Measurements from ENCODE around the gene MEF2B.

The MEF2B gene

DNA sequence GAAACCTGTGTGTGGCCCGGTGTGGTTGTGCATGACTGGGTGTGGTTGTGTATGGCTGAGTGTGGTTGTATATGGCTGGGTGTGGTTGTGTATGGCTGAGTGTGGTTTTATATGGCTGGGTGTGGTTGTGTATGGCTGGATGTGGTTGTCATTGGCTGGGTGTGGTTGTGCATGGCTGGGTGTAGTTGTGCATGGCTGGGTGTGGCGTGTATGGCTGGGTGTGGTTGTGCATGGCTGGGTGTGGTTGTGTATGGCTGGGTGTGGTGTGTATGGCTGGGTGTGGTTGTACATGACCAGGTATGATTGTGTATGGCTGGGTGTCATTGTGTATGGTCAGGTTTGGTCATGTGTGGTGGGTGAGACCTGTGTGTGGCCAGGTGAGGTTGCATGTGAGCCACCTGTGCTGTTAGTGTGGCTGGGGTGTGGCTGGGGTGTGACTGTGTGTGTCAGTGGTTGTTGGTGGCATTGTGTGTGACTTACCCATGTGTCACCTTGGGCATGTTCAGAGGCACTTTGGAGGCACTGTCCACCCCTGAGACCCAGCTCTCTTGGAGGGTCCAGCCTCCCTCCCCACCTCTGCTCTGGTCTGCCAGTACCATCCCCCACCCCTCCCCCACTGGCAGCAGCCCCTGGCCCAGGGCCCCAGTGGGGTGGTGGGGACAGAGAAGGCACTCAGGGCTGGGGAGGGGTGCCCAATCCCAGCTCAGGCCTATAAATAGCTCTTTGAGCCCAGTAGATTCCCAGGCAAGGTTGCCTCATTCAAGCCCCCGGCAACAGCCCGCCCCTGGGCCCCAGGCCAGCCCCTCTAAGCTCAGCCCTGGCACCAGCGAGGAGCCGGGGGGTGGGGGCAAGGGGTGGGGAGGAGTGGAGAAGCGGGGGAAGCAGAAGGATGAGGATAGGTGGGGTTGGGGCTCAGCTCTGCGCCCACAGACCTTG lies 37.8 kb upstream of the MEF2B start:
- TF ChIP-seq KLF1 (tag by site-specific recombination; IDR thresholded peaks at IDR 0.05) (peak; percentile 98), ZNF792 (tag by site-specific recombination; IDR thresholded peaks at IDR 0.05) (no peak), ATF2 (tag by site-specific recombination; IDR thresholded peaks at IDR 0.05; ENCODE audit: low read depth) (no peak)
- Histone ChIP-seq H3K4me1 (ENCODE audit: control insufficient read depth, insufficient read depth, low read length) (no peaks in the 10 kb centered on the region), H3K4me3 (ENCODE audit: low read depth, low read length) (no peak overlapping the region), H3K27ac (ENCODE audit: extremely low read depth, low read depth, low read length) (no peak overlapping the region), H3K9me3 (ENCODE audit: control insufficient read depth, insufficient read depth, low read depth, low read length) (no peaks in the 10 kb centered on the region), H3K36me3 (ENCODE audit: control insufficient read depth in 2 of 2, insufficient read depth in 1 of 2, low read length in 2 of 2) (no peaks in the 10 kb centered on the region)
- ChIA-PET CTCF (no interaction called here), POLR2A (no interaction called here)

DNA sequence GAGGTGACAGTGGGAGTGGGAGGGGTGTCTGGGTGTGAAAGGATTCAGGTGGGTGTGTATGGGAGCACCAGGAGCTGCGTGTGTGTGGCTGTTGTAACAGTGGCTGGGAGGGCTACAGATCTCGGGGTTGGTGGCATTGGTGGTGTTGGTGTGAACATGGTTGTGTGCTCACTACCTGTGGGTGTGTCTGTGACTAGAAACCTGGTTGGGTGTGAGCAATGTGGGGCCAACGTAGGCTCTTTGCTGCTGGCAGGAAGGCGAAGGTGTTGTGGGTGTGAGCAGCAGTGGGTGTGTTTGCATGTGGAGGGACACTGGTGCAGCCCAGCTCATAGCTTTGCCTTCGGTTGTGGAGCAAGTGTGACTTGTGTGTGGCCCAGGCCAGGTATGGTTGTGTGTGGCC lies 36.9 kb upstream of the MEF2B start:
- Histone ChIP-seq H3K9me3 (ENCODE audit: control insufficient read depth, insufficient read depth, low read depth, low read length) (no peaks in the 10 kb centered on the region), H3K27ac (ENCODE audit: extremely low read depth, low read depth, low read length) (no peak overlapping the region), H3K36me3 (ENCODE audit: control insufficient read depth in 2 of 2, insufficient read depth in 1 of 2, low read length in 2 of 2) (peaks cover 0 to 7% of the 10 kb centered on the region in 2 experiments; a peak in 1 of 3 replicates), H3K4me3 (ENCODE audit: low read depth, low read length) (no peak overlapping the region), H3K4me1 (ENCODE audit: control insufficient read depth, insufficient read depth, low read length) (no peaks in the 10 kb centered on the region)
- no peak for TF ChIP-seq ZFP69B (tag by site-specific recombination; IDR thresholded peaks at IDR 0.05)
- no peak for TF ChIP-seq ZNF791 (tag by site-specific recombination; IDR thresholded peaks at IDR 0.05)
- TF ChIP-seq, protein P1, sequence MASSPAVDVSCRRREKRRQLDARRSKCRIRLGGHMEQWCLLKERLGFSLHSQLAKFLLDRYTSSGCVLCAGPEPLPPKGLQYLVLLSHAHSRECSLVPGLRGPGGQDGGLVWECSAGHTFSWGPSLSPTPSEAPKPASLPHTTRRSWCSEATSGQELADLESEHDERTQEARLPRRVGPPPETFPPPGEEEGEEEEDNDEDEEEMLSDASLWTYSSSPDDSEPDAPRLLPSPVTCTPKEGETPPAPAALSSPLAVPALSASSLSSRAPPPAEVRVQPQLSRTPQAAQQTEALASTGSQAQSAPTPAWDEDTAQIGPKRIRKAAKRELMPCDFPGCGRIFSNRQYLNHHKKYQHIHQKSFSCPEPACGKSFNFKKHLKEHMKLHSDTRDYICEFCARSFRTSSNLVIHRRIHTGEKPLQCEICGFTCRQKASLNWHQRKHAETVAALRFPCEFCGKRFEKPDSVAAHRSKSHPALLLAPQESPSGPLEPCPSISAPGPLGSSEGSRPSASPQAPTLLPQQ (tag by site-specific recombination; IDR thresholded peaks at IDR 0.05): no peak
- TF ChIP-seq ZNF843 (tag by site-specific recombination; IDR thresholded peaks at IDR 0.05): no peak
- TF ChIP-seq, protein P2, sequence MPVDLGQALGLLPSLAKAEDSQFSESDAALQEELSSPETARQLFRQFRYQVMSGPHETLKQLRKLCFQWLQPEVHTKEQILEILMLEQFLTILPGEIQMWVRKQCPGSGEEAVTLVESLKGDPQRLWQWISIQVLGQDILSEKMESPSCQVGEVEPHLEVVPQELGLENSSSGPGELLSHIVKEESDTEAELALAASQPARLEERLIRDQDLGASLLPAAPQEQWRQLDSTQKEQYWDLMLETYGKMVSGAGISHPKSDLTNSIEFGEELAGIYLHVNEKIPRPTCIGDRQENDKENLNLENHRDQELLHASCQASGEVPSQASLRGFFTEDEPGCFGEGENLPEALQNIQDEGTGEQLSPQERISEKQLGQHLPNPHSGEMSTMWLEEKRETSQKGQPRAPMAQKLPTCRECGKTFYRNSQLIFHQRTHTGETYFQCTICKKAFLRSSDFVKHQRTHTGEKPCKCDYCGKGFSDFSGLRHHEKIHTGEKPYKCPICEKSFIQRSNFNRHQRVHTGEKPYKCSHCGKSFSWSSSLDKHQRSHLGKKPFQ (tag by site-specific recombination; IDR thresholded peaks at IDR 0.05): peak; percentile 60; the same call in 1 of the 2 replicates
- TF ChIP-seq GLIS1 (tag by site-specific recombination; IDR thresholded peaks at IDR 0.05): no peak
- TF ChIP-seq ZBTB48 (tag by site-specific recombination; IDR thresholded peaks at IDR 0.05): no peak
- no peak for TF ChIP-seq GLI4 (tag by site-specific recombination; IDR thresholded peaks at IDR 0.05)
- no peak for TF ChIP-seq GFI1B (tag by site-specific recombination; IDR thresholded peaks at IDR 0.05)
- no peak for TF ChIP-seq ZNF513 (tag by site-specific recombination; IDR thresholded peaks at IDR 0.05)
- TF ChIP-seq ATF2 (tag by site-specific recombination; IDR thresholded peaks at IDR 0.05; ENCODE audit: low read depth): no peak
- peak; percentile 88 for TF ChIP-seq ZFHX2 (tag by site-specific recombination; conservative IDR thresholded peaks at IDR 0.05)
- TF ChIP-seq EGR2 (tag by site-specific recombination; IDR thresholded peaks at IDR 0.05; ENCODE audit: low read depth): peak; percentile 83
- TF ChIP-seq ZNF37A (tag by site-specific recombination; IDR thresholded peaks at IDR 0.05): no peak
- peak; percentile 53; the same call in 1 of the 2 replicates for TF ChIP-seq KLF9 (tag by site-specific recombination; IDR thresholded peaks at IDR 0.05; ENCODE audit: low read depth)
- no peak for TF ChIP-seq ZFP3 (tag by site-specific recombination; IDR thresholded peaks at IDR 0.05; ENCODE audit: low read depth)
- TF ChIP-seq IKZF3 (tag by site-specific recombination; IDR thresholded peaks at IDR 0.05): no peak
- CTCF ChIA-PET: interaction anchor here (1.6 kb wide), 1 partner anchor 19 kb away, joined by 7 read pairs; no protein-coding TSS in a partner anchor
- POLR2A ChIA-PET: no interaction called here

All from HEK293 (cell line).